Measurements from ENCODE around the gene EPHX1. TPM values are rescaled to one million over a fixed set of nuclear protein-coding genes. Genes with fewer than 3 reads are reported as not detected.
"Not testable (repeated sequence)": the region's sequence is repeated elsewhere in the genome, so short reads cannot be mapped to it uniquely, and the experiment has no call there.

The EPHX1 gene
- total RNA-seq, 2 donors from 2014 or later = 151 to 232 TPM

DNA sequence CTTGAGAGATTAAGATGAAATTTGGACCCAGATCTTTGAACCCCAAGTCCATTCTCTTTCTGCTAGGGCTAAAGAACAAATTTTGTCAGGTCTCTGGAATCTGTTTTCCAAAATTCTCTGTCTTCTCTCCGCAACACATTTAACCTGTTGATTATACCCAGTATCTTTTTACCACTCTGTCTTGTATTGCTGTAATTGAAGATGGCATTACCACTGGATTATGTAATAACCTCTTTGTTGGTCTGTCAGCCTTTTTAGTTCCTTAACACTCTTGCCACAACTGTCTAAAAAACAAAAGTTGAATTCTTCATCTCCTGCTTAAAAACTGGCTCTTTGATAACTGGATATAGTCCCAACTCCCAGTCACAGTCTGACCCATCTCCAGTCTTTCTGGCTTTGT is 29.3 kb upstream of the EPHX1 start:
- H3K9me3 ChIP-seq = no peaks in the 10 kb centered on the region
- intact Hi-C loops (cut with DNase I) = no loop called here
- DNase-seq (ENCODE audit: low spot score) = no peak
- H3K36me3 ChIP-seq = peaks cover 0 to under 1% of the 10 kb centered on the region in 2 donors
- TF ChIP-seq POLR2AphosphoS5 (IDR thresholded peaks at IDR 0.05) (no peak), POLR2A (IDR thresholded peaks at IDR 0.05) (no peak)
- TF ChIP-seq, protein P1, sequence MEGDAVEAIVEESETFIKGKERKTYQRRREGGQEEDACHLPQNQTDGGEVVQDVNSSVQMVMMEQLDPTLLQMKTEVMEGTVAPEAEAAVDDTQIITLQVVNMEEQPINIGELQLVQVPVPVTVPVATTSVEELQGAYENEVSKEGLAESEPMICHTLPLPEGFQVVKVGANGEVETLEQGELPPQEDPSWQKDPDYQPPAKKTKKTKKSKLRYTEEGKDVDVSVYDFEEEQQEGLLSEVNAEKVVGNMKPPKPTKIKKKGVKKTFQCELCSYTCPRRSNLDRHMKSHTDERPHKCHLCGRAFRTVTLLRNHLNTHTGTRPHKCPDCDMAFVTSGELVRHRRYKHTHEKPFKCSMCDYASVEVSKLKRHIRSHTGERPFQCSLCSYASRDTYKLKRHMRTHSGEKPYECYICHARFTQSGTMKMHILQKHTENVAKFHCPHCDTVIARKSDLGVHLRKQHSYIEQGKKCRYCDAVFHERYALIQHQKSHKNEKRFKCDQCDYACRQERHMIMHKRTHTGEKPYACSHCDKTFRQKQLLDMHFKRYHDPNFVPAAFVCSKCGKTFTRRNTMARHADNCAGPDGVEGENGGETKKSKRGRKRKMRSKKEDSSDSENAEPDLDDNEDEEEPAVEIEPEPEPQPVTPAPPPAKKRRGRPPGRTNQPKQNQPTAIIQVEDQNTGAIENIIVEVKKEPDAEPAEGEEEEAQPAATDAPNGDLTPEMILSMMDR (IDR thresholded peaks at IDR 0.05) = no peak
- no peaks in the 10 kb centered on the region for H3K27me3 ChIP-seq (replicated peaks; ENCODE audit: insufficient read depth)
- no peak overlapping the region for H3K27ac ChIP-seq
- 86% methylated on average over 1 of the region's 1 CpG for WGBS
- H3K4me3 ChIP-seq = no peak overlapping the region
- peaks cover 7% of the 10 kb centered on the region for H3K4me1 ChIP-seq (replicated peaks)

DNA sequence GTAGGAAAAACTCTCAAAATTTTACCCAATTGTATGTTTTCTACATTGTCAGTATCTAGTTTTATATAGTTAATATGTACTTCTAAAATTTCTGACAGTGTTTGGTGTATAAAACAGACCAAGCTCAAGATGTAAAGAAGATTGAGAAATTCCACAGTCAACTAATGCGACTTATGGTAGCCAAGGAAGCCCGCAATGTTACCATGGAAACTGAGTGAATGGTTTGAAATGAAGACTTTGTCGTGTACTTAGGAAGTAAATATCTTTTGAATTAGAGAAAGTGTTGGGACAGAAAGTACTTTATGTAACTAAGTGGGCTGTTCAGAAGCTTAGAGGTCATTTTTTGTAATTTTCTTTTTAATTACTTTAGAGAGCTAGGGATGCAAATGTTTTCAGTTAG is 20.8 kb upstream of the EPHX1 start:
- H3K27ac ChIP-seq; H3K36me3 ChIP-seq; DNase-seq (ENCODE audit: low spot score); H3K4me3 ChIP-seq; H3K9me3 ChIP-seq; intact Hi-C loops (cut with DNase I); H3K27me3 ChIP-seq (replicated peaks; ENCODE audit: insufficient read depth); H3K4me1 ChIP-seq (replicated peaks): not testable (repeated sequence)
- 70% methylated on average over 3 of the region's 3 CpGs for WGBS

DNA sequence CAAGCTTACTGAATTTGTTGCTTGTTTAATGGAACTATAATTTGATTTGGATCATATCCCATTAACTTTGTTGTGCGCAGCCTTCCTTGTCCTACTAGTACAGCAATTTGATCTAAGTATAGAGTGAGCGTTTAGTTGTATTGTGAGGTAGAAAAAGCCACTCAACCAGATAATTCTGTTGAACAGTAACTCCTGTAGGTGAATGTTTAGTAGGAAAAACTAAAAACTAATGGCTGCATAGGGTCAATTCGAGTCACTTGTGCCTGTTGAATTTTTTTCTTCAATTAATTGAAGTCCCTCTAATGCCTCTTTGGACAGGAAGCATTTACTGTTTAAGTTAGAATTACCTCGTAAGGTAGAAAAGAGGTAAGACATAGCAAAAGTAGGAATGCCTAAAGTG is 15.0 kb upstream of the EPHX1 start:
- Histone ChIP-seq H3K27me3 (replicated peaks; ENCODE audit: insufficient read depth) (no peaks in the 10 kb centered on the region), H3K9me3 (no peaks in the 10 kb centered on the region), H3K4me1 (replicated peaks) (no peaks in the 10 kb centered on the region), H3K4me3 (no peak overlapping the region), H3K27ac (no peak overlapping the region), H3K36me3 (peaks cover 0 to 4% of the 10 kb centered on the region in 2 donors)
- TF ChIP-seq, protein P1 (IDR thresholded peaks at IDR 0.05) = no peak
- TF ChIP-seq POLR2AphosphoS5 (IDR thresholded peaks at IDR 0.05) (no peak), POLR2A (IDR thresholded peaks at IDR 0.05) (no peak)
- intact Hi-C loops (cut with DNase I) = no loop called here
- 97% methylated on average over 4 of the region's 4 CpGs for WGBS
- DNase-seq (ENCODE audit: low spot score) = no peak

DNA sequence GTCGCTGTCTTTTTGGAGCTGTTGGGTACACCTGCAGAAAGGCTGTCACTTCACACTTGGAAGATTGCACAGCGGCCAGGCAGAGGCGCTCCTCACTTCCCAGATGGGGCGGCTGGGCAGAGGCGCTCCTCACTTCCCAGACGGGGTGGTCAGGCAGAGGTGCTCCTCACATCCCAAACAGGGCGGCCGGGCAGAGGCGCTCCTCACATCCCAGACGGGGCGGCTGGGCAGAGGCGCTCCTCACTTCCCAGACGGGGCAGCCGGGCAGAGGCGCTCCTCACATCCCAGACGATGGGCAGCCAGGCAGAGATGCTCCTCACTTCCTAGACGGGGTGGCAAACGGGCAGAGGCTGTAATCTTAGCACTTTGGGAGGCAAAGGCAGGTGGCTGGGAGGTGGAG is 13.8 kb upstream of the EPHX1 start:
- 97% methylated on average over 18 of the region's 18 CpGs for WGBS
- H3K36me3 ChIP-seq; DNase-seq (ENCODE audit: low spot score); H3K4me1 ChIP-seq (replicated peaks); intact Hi-C loops (cut with DNase I); H3K4me3 ChIP-seq; H3K9me3 ChIP-seq; H3K27ac ChIP-seq; H3K27me3 ChIP-seq (replicated peaks; ENCODE audit: insufficient read depth): not testable (repeated sequence)

DNA sequence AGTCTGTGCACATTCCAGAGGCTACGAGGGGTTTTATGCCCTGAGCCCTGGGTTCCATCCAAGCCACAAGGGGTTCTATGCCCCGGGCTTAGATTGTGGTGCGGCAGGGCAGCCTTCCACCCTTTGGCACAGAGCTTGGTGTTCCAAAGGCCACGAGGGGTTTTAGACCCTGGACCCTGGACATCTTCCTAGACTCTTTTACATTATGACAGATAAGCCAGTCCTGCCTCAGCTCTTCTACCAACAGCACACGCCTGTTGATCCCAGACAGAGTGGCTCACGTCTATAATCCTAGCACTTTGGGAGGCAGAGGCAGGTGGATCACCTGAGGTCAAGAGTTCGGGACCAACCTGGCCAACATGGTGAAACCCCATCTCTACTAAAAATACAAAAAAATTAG is 8.8 kb upstream of the EPHX1 start:
- 70% methylated on average over 7 of the region's 7 CpGs for WGBS
- H3K27ac ChIP-seq; H3K9me3 ChIP-seq; DNase-seq (ENCODE audit: low spot score); H3K27me3 ChIP-seq (replicated peaks; ENCODE audit: insufficient read depth); H3K36me3 ChIP-seq; H3K4me3 ChIP-seq; H3K4me1 ChIP-seq (replicated peaks); intact Hi-C loops (cut with DNase I): not testable (repeated sequence)

DNA sequence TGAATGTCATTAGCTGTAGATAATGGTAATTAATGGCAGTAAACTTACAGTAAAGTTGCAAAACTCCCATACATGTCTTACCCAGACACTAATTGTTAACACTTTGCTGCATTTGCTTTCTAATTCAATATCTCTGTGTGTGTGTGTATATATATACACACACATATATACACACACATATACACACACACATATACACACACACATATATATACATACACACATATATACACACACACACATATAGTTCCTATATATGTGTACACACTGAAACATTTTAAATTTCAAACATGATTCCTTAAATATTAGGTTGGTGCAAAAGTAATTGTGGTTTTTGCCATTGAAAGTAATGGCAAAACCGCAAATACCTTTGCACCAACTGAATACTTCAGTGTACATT is 3.7 kb upstream of the EPHX1 start:
- Histone ChIP-seq H3K27me3 (replicated peaks; ENCODE audit: insufficient read depth) (no peaks in the 10 kb centered on the region), H3K27ac (no peak overlapping the region), H3K36me3 (no peaks in the 10 kb centered on the region), H3K4me1 (replicated peaks) (no peaks in the 10 kb centered on the region), H3K4me3 (no peak overlapping the region), H3K9me3 (no peaks in the 10 kb centered on the region)
- 92% methylated on average over 1 of the region's 1 CpG for WGBS
- intact Hi-C loops (cut with DNase I) = no loop called here
- no peak for TF ChIP-seq POLR2AphosphoS5 (IDR thresholded peaks at IDR 0.05)
- TF ChIP-seq POLR2A (IDR thresholded peaks at IDR 0.05) = no peak
- TF ChIP-seq, protein P1 (IDR thresholded peaks at IDR 0.05) = no peak
- no peak for DNase-seq (ENCODE audit: low spot score)

DNA sequence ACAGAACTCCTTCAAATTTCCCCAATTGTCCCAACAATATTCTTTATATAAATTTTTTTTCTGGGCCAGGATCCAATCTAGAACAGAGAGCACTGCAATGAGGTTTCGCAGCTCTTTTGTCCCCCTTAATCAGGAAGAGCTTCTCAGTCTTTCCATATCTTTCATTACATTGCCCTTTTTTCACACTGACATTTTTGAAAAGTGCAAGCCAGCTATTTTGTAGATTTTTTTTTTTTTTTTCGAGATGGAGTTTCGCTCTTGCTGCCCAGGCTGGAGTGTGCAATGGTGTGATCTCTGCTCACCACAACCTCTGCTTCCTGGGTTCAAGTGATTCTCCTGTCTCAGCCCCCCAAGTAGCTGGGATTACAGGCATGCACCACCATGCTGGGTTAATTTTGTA is 3.2 kb upstream of the EPHX1 start:
- H3K4me3 ChIP-seq; H3K9me3 ChIP-seq; DNase-seq (ENCODE audit: low spot score); intact Hi-C loops (cut with DNase I); H3K27me3 ChIP-seq (replicated peaks; ENCODE audit: insufficient read depth); H3K27ac ChIP-seq; H3K36me3 ChIP-seq; H3K4me1 ChIP-seq (replicated peaks): not testable (repeated sequence)
- WGBS = 94% methylated on average over 3 of the region's 3 CpGs
